ENCODE data around the gene QRFP.

QRFP gene

GRCh38 chr9:130878295-130878694 lies 18.3 kb downstream of the QRFP start:
- DNase-seq = no peak
- TF ChIP-seq EZH2phosphoT487 (IDR thresholded peaks at IDR 0.05; ENCODE audit: low read length) (no peak), EZH2 (optimal IDR thresholded peaks at IDR 0.05; ENCODE audit: low read depth, low read length) (no peak), CTCF (IDR thresholded peaks at IDR 0.05; ENCODE audit: low read length) (no peak)
- Histone ChIP-seq H3K27me3 (replicated peaks; ENCODE audit: insufficient read depth, low read length) (no peaks in the 10 kb centered on the region), H3K9me3 (replicated peaks; ENCODE audit: insufficient read depth, low read length) (no peaks in the 10 kb centered on the region), H3F3A (ENCODE audit: insufficient read depth, low read length) (no peaks in the 10 kb centered on the region), H3K4me2 (ENCODE audit: low read depth, low read length) (no peak overlapping the region), H3K4me3 (ENCODE audit: low read length) (no peak overlapping the region), H3K36me3 (replicated peaks; ENCODE audit: insufficient read depth, low read length) (no peaks in the 10 kb centered on the region), H3K9me2 (replicated peaks; ENCODE audit: insufficient read depth, low read length) (no peaks in the 10 kb centered on the region), H2AFZ (ENCODE audit: low read length) (no peak overlapping the region), H3K79me2 (ENCODE audit: low read length) (no peaks in the 10 kb centered on the region), H3K4me1 (ENCODE audit: low read length) (no peaks in the 10 kb centered on the region), H3K27ac (ENCODE audit: low read length) (no peak overlapping the region), H3K9ac (ENCODE audit: low read length) (no peak overlapping the region), H4K20me1 (ENCODE audit: insufficient read depth, low read length) (no peaks in the 10 kb centered on the region)

GRCh38 chr9:130877300-130877699 lies 19.3 kb downstream of the QRFP start:
- Histone ChIP-seq H3K9ac (ENCODE audit: low read length) (no peak overlapping the region), H2AFZ (ENCODE audit: low read length) (no peak overlapping the region), H3F3A (ENCODE audit: insufficient read depth, low read length) (no peaks in the 10 kb centered on the region), H3K4me2 (ENCODE audit: low read depth, low read length) (no peak overlapping the region), H3K27me3 (replicated peaks; ENCODE audit: insufficient read depth, low read length) (no peaks in the 10 kb centered on the region), H3K79me2 (ENCODE audit: low read length) (no peaks in the 10 kb centered on the region), H3K9me3 (replicated peaks; ENCODE audit: insufficient read depth, low read length) (no peaks in the 10 kb centered on the region), H3K4me1 (ENCODE audit: low read length) (no peaks in the 10 kb centered on the region), H3K4me3 (ENCODE audit: low read length) (no peak overlapping the region), H3K27ac (ENCODE audit: low read length) (no peak overlapping the region), H4K20me1 (ENCODE audit: insufficient read depth, low read length) (no peaks in the 10 kb centered on the region), H3K36me3 (replicated peaks; ENCODE audit: insufficient read depth, low read length) (no peaks in the 10 kb centered on the region), H3K9me2 (replicated peaks; ENCODE audit: insufficient read depth, low read length) (no peaks in the 10 kb centered on the region)
- no peak for TF ChIP-seq CTCF (IDR thresholded peaks at IDR 0.05; ENCODE audit: low read length)
- no peak for TF ChIP-seq EZH2phosphoT487 (IDR thresholded peaks at IDR 0.05; ENCODE audit: low read length)
- TF ChIP-seq EZH2 (optimal IDR thresholded peaks at IDR 0.05; ENCODE audit: low read depth, low read length) = no peak
- DNase-seq = no peak

- Histone ChIP-seq H3K4me2 (ENCODE audit: low read depth, low read length) (no peak overlapping the region), H3K9ac (ENCODE audit: low read length) (no peak overlapping the region), H2AFZ (ENCODE audit: low read length) (no peak overlapping the region), H3K9me3 (replicated peaks; ENCODE audit: insufficient read depth, low read length) (no peaks in the 10 kb centered on the region), H3K4me3 (ENCODE audit: low read length) (no peak overlapping the region), H3K79me2 (ENCODE audit: low read length) (no peaks in the 10 kb centered on the region), H3K27ac (ENCODE audit: low read length) (no peak overlapping the region), H4K20me1 (ENCODE audit: insufficient read depth, low read length) (no peaks in the 10 kb centered on the region), H3K36me3 (replicated peaks; ENCODE audit: insufficient read depth, low read length) (no peaks in the 10 kb centered on the region), H3K27me3 (replicated peaks; ENCODE audit: insufficient read depth, low read length) (no peaks in the 10 kb centered on the region), H3F3A (ENCODE audit: insufficient read depth, low read length) (no peaks in the 10 kb centered on the region), H3K9me2 (replicated peaks; ENCODE audit: insufficient read depth, low read length) (no peaks in the 10 kb centered on the region), H3K4me1 (ENCODE audit: low read length) (no peaks in the 10 kb centered on the region)
- no peak for DNase-seq
- TF ChIP-seq CTCF (IDR thresholded peaks at IDR 0.05; ENCODE audit: low read length) (no peak), EZH2 (optimal IDR thresholded peaks at IDR 0.05; ENCODE audit: low read depth, low read length) (no peak), EZH2phosphoT487 (IDR thresholded peaks at IDR 0.05; ENCODE audit: low read length) (no peak)
Observed at GRCh38 chr9:130874783-130875182, 21.8 kb downstream of the QRFP start.
